ENCODE data around the gene MCAM.

Gene MCAM

GRCh38 chr11:119282495-119282894 lies 34.4 kb downstream of the MCAM start:
- DNase-seq (ENCODE audit: low read depth, low spot score): no peak
- Histone ChIP-seq H3K9ac (ENCODE audit: insufficient read length) (no peak overlapping the region), H3K9me3 (ENCODE audit: low read depth, low read length) (no peaks in the 10 kb centered on the region), H3K4me3 (no peak overlapping the region), H3K27ac (no peak overlapping the region), H3K36me3 (ENCODE audit: insufficient read depth, low read length) (peaks cover 30% of the 10 kb centered on the region)
- no peak for TF ChIP-seq FOXP2 (optimal IDR thresholded peaks at IDR 0.05; ENCODE audit: control extremely low read depth, extremely low read length, insufficient read depth)
- TF ChIP-seq POLR2AphosphoS5 (IDR thresholded peaks at IDR 0.05; ENCODE audit: borderline replicate concordance, low read depth, low read length): no peak
- no peak for TF ChIP-seq EZH2 (IDR thresholded peaks at IDR 0.05)

GRCh38 chr11:119277660-119278059 lies 39.3 kb downstream of the MCAM start:
- no peak overlapping the region for H3K27ac ChIP-seq
- H3K36me3 ChIP-seq (ENCODE audit: insufficient read depth, low read length): peaks cover 15% of the 10 kb centered on the region
- H3K9me3 ChIP-seq (ENCODE audit: low read depth, low read length): no peaks in the 10 kb centered on the region
- TF ChIP-seq EZH2 (IDR thresholded peaks at IDR 0.05): no peak
- no peak for TF ChIP-seq POLR2AphosphoS5 (IDR thresholded peaks at IDR 0.05; ENCODE audit: borderline replicate concordance, low read depth, low read length)
- no peak for TF ChIP-seq FOXP2 (optimal IDR thresholded peaks at IDR 0.05; ENCODE audit: control extremely low read depth, extremely low read length, insufficient read depth)
- no peak for DNase-seq (ENCODE audit: low read depth, low spot score)
- no peak overlapping the region for H3K4me3 ChIP-seq
- H3K9ac ChIP-seq (ENCODE audit: insufficient read length): no peak overlapping the region

- TF ChIP-seq FOXP2 (optimal IDR thresholded peaks at IDR 0.05; ENCODE audit: control extremely low read depth, extremely low read length, insufficient read depth) (no peak), EZH2 (IDR thresholded peaks at IDR 0.05) (no peak), POLR2AphosphoS5 (IDR thresholded peaks at IDR 0.05; ENCODE audit: borderline replicate concordance, low read depth, low read length) (no peak)
- Histone ChIP-seq H3K9ac (ENCODE audit: insufficient read length) (no peak overlapping the region), H3K36me3 (ENCODE audit: insufficient read depth, low read length) (peaks cover 13% of the 10 kb centered on the region), H3K9me3 (ENCODE audit: low read depth, low read length) (no peaks in the 10 kb centered on the region), H3K27ac (no peak overlapping the region), H3K4me3 (no peak overlapping the region)
- no peak for DNase-seq (ENCODE audit: low read depth, low spot score)
These were observed 43.2 kb downstream of the MCAM start for GRCh38 chr11:119273721-119274120.

- H3K36me3 ChIP-seq (ENCODE audit: insufficient read depth, low read length): no peaks in the 10 kb centered on the region
- DNase-seq (ENCODE audit: low read depth, low spot score): no peak
- H3K9me3 ChIP-seq (ENCODE audit: low read depth, low read length): no peaks in the 10 kb centered on the region
- TF ChIP-seq POLR2AphosphoS5 (IDR thresholded peaks at IDR 0.05; ENCODE audit: borderline replicate concordance, low read depth, low read length): no peak
- no peak for TF ChIP-seq EZH2 (IDR thresholded peaks at IDR 0.05)
- no peak for TF ChIP-seq FOXP2 (optimal IDR thresholded peaks at IDR 0.05; ENCODE audit: control extremely low read depth, extremely low read length, insufficient read depth)
- H3K9ac ChIP-seq (ENCODE audit: insufficient read length): no peak overlapping the region
- H3K27ac ChIP-seq: no peak overlapping the region
- no peak overlapping the region for H3K4me3 ChIP-seq
These were observed 49.3 kb downstream of the MCAM start for GRCh38 chr11:119267645-119268044.

- Histone ChIP-seq H3K9me3 (ENCODE audit: low read depth, low read length) (no peaks in the 10 kb centered on the region), H3K27ac (no peak overlapping the region), H3K4me3 (no peak overlapping the region), H3K9ac (ENCODE audit: insufficient read length) (no peak overlapping the region), H3K36me3 (ENCODE audit: insufficient read depth, low read length) (no peaks in the 10 kb centered on the region)
- DNase-seq (ENCODE audit: low read depth, low spot score): no peak
- TF ChIP-seq EZH2 (IDR thresholded peaks at IDR 0.05): no peak
- TF ChIP-seq POLR2AphosphoS5 (IDR thresholded peaks at IDR 0.05; ENCODE audit: borderline replicate concordance, low read depth, low read length): no peak
- no peak for TF ChIP-seq FOXP2 (optimal IDR thresholded peaks at IDR 0.05; ENCODE audit: control extremely low read depth, extremely low read length, insufficient read depth)
These were observed 50.2 kb downstream of the MCAM start for GRCh38 chr11:119266517-119267255.

- DNase-seq (ENCODE audit: low read depth, low spot score): no peak
- no peak overlapping the region for H3K4me3 ChIP-seq
- no peaks in the 10 kb centered on the region for H3K9me3 ChIP-seq (ENCODE audit: low read depth, low read length)
- no peaks in the 10 kb centered on the region for H3K36me3 ChIP-seq (ENCODE audit: insufficient read depth, low read length)
- TF ChIP-seq POLR2AphosphoS5 (IDR thresholded peaks at IDR 0.05; ENCODE audit: borderline replicate concordance, low read depth, low read length): no peak
- no peak overlapping the region for H3K9ac ChIP-seq (ENCODE audit: insufficient read length)
- no peak overlapping the region for H3K27ac ChIP-seq
These were observed 50.9 kb downstream of the MCAM start for GRCh38 chr11:119266063-119266462.

GRCh38 chr11:119263352-119263940 lies 53.5 kb downstream of the MCAM start:
- no peaks in the 10 kb centered on the region for H3K9me3 ChIP-seq (ENCODE audit: low read depth, low read length)
- TF ChIP-seq EZH2 (IDR thresholded peaks at IDR 0.05) (no peak), POLR2AphosphoS5 (IDR thresholded peaks at IDR 0.05; ENCODE audit: borderline replicate concordance, low read depth, low read length) (no peak), FOXP2 (optimal IDR thresholded peaks at IDR 0.05; ENCODE audit: control extremely low read depth, extremely low read length, insufficient read depth) (no peak)
- no peak overlapping the region for H3K4me3 ChIP-seq
- no peaks in the 10 kb centered on the region for H3K36me3 ChIP-seq (ENCODE audit: insufficient read depth, low read length)
- H3K27ac ChIP-seq: no peak overlapping the region
- no peak overlapping the region for H3K9ac ChIP-seq (ENCODE audit: insufficient read length)
- no peak for DNase-seq (ENCODE audit: low read depth, low spot score)

GRCh38 chr11:119262668-119263351 lies 54.1 kb downstream of the MCAM start:
- Histone ChIP-seq H3K27ac (no peak overlapping the region), H3K36me3 (ENCODE audit: insufficient read depth, low read length) (no peaks in the 10 kb centered on the region), H3K9me3 (ENCODE audit: low read depth, low read length) (no peaks in the 10 kb centered on the region), H3K9ac (ENCODE audit: insufficient read length) (no peak overlapping the region), H3K4me3 (no peak overlapping the region)
- no peak for DNase-seq (ENCODE audit: low read depth, low spot score)
- TF ChIP-seq EZH2 (IDR thresholded peaks at IDR 0.05) (no peak), FOXP2 (optimal IDR thresholded peaks at IDR 0.05; ENCODE audit: control extremely low read depth, extremely low read length, insufficient read depth) (no peak), POLR2AphosphoS5 (IDR thresholded peaks at IDR 0.05; ENCODE audit: borderline replicate concordance, low read depth, low read length) (no peak)
